ENCODE data around the gene MMP10.

MMP10 gene

GRCh38 chr11:102780491-102780918 is at the start of gene MMP10:
MMP10 (minus strand) TSS chr11:102780628; CDS start chr11:102780591, 37 bp downstream.
- DNase-seq: no peak

DNA sequence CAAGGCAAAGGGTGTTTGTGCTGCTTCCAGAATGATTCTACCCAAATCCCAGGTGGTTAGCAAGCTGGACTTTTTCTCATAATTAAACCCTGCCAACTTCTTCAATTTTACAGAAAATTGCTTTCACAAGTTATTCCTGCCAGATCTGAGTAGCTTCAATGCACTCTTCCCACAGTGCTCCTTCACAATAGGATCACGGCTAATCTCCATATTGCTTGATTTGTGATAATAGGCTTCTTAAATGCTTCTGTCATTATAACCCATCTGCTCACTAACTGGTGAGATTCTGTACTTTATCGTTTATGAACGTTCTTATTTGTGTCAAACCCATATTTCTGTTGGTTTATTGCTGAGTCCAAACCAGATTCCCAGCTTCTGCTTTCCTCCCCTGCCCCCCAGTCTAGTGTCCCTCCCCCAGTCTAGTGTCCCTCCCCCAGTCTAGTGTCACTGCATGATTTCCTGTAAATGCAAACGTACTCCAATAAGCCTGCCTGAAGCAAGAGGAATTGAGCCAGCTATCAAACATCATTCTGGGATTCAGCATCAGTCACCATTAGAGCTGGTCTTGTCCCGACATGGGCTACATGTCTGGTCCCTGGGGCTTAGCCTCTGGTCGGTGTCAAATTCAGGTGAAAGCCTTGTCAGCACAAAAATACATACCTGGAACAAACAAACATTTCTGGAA is 49.0 kb upstream of the MMP10 start:
- no peak for DNase-seq

DNA sequence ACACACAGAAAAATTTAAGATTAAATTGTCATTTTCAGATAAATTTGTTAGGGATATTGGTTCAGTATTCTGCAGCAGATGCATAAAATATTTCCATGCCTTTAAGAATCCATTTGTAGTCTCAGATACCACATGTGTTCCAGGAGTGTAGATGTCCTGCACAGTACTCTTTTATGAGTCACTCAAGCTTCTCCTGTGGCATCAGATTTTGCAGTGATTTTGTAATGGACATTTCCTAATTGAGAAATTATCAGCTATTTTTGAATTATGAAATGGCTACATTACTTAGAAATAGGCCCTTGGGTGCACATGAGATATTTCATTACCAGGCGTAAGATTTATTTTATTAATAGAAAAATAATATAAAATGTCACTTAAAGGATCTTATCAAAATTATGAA is 44.1 kb upstream of the MMP10 start:
- no peak for DNase-seq

GRCh38 chr11:102819491-102819890 is 39.1 kb upstream of the MMP10 start:
- no peak for DNase-seq

- no peak for DNase-seq
Measured at GRCh38 chr11:102813484-102813883, 33.1 kb upstream of the MMP10 start.

GRCh38 chr11:102812188-102812587 is 31.8 kb upstream of the MMP10 start:
- DNase-seq: no peak

DNA sequence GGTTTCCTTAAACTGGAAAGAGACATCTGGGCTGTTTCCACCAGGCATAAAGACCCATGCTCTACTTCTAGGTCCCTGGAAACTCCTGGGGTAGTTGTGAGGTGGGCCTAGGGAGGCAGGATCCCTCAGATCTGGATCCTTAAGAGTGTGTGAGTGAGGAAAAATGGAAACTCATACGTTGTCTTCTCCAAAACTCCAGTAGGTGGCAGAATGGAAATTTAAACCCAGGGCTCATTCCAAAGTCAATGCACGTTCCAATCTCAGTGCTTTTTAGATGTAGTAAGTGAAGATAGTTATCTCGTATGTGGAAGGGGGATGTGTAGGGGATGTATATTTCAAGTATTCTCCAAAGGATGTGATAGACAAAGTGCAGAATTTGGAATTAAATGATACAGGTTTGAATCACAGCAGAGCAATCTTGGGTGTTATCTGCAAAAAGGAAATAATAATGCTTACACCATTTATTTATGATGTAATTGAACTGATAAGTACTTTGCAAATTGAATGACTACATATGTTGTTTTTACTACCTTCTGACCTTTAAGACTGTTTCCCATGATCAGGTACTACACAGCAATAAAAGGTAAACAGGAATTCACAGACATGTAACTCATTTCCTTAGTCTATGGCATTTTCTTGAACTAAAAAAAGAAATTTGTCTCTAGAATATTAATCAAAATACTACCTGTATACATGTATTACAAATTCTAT is 30.7 kb upstream of the MMP10 start:
- no peak for DNase-seq

GRCh38 chr11:102809971-102810370 is 29.5 kb upstream of the MMP10 start:
- DNase-seq: no peak

DNA sequence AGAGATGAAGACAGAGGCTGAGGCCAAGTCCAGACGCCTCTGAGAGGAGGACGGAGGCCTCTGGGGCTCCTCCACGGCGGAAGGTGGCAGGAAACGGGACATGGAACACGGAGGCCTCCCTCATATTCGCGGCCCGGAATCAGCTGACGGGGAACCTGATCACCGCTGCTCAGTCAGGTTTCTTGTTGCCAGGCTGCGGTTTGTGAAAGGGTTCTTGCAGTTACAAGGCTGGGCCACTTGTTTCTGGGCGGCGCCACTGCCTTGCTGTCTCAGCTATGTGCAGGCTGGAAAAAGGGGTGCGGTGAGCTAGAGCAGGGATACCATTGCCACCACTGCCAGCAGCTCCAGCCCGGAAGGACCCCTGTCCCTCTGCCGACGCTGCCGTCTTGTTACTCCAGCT is 27.5 kb upstream of the MMP10 start:
- DNase-seq: no peak

DNA sequence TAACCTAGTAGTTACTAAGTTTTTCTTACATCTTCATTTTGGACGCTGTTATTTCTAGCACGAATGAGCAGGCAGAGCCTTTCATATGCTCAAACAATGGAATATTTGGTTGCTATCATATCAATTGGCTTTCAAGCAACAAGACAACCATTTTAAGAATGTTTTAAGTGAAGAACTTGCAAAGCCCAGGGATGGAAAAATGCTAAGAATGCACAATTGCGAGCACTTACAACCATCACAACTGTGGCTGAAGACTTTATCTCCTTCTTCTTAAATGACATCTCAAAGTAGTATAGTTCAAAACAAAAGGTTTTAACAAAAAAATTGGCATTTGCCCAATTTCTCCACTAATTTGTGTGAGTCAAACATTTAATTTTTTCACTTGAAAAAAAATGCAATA is 25.9 kb upstream of the MMP10 start:
- DNase-seq: no peak

- no peak for DNase-seq
Measured at GRCh38 chr11:102802341-102802740, 21.9 kb upstream of the MMP10 start.

DNA sequence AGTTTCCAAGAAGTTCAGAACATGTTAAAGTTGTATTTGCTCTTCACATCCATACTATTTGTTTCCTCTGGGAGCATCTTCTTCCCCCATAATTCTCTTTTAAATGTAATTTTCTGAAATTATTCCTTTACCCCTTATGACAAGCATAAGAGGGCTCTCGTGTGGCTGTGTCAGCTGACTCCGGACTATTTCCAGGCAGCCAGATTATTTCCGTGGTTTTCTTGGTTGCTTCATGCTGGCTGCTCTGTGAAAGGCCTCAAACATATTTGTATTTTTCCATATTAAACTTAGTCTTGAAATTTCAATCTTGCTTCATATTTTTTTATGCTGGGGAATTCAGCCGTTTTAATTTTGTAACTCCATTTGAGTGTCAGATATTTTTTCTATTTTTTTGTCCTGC is 20.3 kb upstream of the MMP10 start:
- no peak for DNase-seq

DNA sequence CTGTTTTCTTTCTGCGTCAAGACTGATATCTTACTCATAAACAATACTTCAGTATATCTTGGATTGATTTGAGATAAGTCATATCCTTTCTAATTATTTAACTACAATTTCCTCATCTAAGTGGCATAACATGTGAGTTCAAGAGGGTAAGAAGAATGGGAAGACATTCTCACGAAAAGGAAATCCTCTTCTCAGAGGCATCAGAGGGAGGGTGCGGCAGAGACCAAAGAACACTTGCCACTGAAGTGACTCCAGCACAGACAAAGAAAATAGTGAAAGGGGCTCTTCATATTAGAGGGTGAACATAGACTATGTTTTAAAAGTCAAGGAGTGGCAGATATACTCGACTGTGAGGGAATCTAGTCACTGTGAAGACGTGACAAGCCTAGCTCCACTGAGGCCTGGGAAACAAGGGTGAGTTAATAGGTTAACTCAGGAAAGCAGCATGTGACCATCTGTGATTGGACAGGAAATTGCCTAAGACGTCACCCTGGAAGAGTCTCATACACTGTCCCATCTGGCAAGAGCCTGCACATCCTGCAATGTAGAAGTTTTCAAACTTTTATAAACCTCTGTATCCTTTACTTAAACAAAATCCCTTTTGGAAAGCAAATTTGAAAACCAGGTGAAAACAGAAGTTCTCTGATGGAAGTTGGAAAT is 19.4 kb upstream of the MMP10 start:
- DNase-seq: no peak

GRCh38 chr11:102798012-102798746 is 17.8 kb upstream of the MMP10 start, which contains the start of gene MMP1:
MMP1 (minus strand) TSS chr11:102798160; CDS start chr11:102798092, 68 bp downstream.
- DNase-seq: no peak

DNA sequence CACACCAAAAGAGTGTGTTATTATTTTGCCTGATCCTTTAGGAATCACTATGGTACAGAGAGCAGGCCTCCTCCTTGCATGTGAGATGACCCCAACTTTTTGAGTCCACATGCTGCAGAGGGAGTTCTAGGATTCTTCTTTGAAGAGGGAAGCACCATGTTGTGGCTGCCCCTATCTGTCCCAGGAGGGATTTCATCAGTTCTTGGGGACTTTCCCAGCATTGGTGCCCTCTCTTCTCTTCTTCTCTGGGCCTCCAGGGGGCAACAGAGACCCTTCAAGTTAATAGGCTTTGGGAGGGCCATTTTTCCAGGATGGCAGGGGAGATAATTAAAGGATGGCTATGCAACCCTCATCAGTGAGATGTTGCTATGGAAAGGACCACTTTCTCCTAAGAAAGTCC is 14.0 kb upstream of the MMP10 start:
- no peak for DNase-seq

DNA sequence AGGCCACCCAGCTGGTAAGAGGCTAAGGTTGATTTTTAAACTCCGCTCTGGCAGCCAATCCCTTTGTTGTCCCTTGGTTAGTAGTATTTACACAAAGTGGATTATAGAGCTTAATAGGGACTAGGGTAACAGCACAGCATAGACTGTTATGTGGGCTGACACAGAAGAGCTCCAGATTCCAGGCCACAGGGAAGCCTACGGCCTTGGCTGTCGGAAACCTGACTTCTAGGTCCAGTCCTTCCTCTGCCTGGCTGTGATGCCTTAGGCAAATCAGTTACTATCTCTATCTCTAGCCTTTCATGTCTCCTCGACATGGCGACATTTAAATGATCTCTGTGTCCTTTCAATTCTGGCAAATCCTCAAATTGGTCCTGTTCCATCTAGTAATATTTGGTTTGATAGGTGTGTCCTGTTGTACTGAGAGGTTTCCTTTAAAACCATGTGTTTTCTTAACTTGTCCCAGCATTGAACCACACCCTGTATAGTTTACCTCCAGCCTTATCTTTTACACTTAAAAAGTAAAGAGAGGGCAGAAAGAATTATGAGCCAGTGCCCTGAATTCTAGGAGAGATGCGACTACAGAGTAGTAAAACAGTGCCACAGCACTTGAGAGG is 13.4 kb upstream of the MMP10 start:
- no peak for DNase-seq

DNA sequence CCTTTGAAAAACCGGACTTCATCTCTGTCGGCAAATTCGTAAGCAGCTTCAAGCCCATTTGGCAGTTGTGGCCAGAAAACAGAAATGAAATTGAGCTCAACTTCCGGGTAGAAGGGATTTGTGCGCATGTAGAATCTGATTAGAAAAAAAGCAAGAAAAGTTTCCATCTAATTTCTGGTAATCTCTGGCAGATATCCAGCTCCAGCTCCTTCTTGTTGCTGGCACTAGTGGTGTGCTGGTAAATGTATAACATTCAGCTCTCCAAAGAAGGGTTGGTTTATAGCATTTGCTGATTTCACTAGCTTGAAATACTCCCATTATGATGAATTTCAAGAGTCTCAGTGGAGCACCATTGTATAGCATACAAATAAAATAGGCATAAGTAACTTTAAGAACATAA is 12.2 kb upstream of the MMP10 start:
- DNase-seq: no peak

DNA sequence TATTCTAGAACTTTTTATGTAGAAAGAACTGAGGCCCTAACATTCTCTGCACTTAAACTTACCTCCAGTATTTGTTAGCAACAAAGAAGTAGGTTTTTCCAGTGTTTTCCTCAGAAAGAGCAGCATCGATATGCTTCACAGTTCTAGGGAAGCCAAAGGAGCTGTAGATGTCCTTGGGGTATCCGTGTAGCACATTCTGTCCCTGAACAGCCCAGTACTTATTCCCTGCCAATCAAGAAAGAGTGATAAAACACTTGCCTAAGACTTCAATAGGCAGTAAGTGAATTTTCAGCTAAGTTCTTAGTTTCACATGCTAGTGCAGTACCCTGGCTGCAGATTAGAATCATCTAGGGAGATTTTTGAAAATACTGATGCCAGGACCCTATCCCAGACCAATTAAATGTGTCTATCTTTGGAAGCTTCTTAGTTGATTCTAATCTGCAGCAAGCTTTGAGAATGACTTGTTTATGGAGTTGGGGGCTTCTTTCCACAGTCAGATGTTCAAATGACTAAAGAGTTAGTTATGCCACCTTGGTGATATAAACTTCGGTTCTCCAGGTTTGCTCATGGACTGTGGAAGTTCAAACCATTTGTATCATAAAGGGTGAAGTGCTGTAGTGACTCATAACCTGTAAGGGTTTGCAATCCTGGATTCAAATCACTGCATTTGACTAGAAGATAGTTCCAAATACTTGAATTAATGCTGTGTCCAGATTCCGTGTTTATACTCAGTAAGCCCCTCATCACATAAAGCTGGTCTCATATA is 11.0 kb upstream of the MMP10 start:
- no peak for DNase-seq

- DNase-seq: no peak
Measured at GRCh38 chr11:102788334-102788995, 8.0 kb upstream of the MMP10 start.

- no peak for DNase-seq
Measured at GRCh38 chr11:102784380-102784779, 4.0 kb upstream of the MMP10 start.

DNA sequence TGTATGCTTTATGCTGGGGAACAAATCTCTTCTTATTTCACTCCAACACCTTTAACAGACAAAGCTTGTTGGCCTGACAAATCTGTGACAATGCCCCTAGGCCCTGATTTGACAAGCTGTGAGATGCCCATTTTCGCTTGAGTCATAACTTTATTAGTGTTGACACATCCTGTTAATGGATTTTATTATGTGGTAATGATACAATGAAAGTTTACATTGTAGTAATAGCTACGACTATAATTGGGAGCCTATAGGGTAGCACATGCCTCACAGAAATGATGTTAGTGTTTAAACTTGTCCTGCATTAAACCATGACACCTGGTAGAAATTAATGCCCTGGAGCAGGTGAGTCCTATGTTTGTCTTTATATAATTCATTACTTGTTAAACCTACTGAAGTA is 3.3 kb upstream of the MMP10 start:
- DNase-seq: no peak

GRCh38 chr11:102783016-102783415 is 2.6 kb upstream of the MMP10 start:
- no peak for DNase-seq

All from stimulated activated naive CD4-positive, alpha-beta T cell (primary cell).